NCI-H187 (cell line): Measurements from ENCODE around the gene HHAT.

Source experiments
- DNase-seq, 2 experiments: peaks; one replicate each; lab custom pipeline; 2025; lab: John Stamatoyannopoulos, UW

The HHAT gene

DNA sequence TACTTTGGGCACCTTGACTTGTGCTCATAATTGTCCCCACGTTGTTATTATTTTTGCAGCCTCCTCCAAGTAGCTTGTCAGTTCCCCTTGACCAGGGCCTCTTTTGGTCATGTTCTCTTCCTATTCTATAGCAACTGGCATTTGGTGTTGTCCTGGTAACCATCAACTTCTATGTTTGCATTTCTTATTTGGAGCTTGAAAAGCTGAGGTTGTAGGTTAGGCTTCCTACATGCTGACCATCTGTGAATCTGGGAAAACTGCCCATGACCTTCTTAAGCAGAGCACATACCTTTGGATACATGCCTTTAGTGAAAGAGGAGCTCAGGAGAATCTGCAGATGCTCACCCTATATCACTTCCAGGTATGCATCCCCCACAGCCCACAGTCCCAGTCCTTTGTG is 160.8 kb downstream of the HHAT start:
- no peak for DNase-seq

DNA sequence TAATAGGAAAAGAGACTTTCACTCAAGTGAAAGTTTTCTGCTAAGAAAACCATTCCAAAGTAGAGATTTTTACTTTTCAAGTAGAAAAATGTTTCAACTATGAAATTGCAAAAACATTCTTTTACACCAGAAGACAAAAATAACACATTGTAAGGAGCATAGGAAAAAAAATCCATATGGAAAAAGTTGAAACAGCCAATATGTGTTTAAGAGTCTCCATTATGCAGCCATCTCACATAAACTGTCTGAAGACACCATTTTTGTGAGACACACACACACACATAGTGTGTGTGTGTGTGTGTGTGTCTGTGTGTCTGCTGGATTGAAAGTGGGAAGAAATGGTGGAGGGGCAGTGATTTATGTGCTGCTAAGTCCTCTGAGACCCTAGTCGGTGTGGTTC is 162.1 kb downstream of the HHAT start:
- DNase-seq: no peak

DNA sequence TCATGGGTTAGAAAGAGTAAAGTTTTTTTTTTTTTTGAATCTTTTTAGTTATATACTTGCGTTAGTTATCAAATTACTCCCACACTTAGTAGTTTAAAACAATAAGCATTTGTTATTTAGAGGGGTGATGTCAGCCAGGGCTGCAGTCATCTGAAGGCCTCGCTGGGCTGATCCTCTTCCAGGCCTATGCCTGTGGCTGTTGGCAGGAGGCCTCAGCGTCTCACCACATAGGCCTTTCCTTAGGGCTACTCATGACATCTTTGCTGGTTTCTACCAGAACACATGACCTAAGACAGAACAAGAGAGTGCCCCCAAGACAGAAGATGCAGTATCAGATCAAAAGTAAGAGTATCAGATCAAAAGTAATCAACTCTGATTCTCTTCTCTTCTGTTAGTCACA is 167.4 kb downstream of the HHAT start:
- DNase-seq: no peak

DNA sequence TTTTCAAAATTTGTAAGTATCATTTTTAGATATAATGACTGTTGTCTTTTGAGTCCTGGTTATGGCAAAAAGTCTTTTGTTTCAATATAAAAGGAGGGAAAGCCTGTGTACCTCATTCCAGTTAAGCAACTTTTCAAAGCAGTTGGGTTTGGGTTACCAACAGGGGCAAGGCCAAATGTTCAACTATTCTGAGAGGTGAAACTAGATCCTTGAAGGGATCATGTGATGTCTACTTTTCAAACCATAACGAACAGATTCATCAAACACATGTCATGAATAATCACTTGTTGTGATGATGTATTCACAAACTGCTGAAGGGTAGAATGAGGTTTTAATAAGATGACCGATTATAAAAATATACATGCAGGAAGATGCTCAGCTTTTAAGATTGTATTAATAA is 171.3 kb downstream of the HHAT start:
- DNase-seq: no peak

DNA sequence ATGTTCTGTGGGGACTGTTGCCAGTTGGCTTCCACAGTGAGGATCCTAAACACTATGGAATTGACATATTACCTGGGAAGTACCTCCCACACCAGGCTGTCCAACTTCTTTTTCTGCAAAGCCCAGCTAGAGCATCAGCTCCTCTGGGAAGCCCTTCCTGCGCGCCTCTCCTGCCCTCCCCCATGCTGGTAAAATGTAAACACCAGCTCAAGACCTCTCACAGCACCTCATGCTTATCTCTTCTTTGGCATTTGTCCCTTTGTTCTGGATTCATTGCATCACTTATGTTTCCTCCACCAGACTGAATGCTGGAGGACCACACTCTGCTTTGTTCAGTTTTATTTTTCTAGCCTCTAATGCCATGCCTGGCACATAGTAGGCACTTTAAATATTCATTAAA is 172.1 kb downstream of the HHAT start:
- DNase-seq: no peak

DNA sequence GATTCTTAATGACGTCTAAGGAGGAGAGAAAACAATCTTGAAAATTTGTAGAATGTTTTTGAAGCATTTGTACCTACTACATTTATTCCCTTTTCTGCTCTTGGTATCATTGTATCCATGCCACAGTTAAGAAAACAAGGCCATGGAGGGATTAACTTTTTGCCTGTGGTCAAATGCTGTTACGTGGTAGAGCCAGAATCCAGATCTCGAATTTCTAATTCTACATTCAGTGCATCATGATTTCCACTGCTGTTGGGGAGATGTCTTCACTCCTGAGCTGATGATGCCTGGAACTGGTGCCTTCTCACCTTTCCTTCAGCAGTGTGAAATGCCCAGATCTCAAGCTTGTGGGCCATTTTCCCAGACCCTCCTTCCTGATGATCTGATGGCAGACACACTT is 175.6 kb downstream of the HHAT start:
- DNase-seq: no peak

DNA sequence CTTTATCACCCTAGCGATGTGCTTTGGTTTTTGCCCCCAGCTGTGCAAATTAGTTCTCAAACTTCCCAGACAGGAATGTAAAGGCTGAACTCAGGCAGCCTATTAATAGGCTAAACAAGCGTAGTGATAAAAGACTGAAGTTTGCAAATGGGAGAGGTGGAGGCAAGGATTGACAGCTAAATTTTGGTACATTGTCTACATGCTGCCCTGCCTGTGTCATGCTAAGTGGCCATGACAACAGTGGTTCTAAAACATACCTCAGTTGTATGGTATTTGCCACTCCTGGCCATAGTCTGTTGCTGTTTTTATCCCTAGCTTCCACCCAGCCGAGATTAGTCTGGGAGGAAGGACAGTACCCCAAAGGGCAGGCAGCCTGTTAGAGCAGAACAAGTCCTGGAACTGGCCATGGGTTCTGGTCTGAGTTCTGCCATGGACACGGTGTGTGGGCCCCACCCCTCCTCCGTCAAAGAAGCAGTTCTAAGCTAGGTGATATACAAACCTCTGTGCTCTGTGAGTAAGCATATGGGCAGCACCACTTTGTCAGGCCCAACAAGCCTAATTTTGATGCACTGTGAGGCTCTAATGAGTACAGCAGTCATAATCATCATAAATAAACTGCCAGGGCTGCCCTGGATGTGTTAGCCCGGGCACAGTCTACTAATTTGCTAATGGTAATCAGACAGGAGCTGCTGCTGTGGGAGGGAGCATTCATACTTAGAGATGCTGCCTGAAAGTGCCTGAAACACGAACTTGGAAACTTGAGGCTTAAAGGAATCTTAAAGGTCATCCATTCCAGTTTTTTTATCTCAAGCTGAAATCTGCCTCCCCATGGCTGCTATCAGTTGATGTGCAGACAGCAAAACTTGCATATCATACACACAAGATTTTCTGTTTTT is 177.1 kb downstream of the HHAT start:
- no peak for DNase-seq

DNA sequence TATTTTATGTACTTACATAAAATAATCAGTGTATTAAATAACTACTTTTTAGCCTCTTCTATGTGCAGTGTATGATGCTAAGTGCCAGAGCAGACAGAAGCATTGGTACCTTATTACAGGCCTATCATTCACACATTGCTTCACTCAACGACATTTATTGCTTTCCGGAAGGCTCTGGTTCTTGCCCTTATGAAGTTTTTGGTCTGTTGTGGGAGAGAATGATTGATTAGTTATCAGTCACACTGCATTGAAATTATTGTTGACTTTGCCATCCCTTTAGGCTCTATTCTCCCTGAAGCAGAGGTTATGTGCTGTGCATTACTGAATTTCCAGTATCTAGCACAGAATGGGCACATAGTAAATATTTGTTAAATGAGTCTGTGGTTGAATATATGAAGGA is 178.0 kb downstream of the HHAT start:
- no peak for DNase-seq

DNA sequence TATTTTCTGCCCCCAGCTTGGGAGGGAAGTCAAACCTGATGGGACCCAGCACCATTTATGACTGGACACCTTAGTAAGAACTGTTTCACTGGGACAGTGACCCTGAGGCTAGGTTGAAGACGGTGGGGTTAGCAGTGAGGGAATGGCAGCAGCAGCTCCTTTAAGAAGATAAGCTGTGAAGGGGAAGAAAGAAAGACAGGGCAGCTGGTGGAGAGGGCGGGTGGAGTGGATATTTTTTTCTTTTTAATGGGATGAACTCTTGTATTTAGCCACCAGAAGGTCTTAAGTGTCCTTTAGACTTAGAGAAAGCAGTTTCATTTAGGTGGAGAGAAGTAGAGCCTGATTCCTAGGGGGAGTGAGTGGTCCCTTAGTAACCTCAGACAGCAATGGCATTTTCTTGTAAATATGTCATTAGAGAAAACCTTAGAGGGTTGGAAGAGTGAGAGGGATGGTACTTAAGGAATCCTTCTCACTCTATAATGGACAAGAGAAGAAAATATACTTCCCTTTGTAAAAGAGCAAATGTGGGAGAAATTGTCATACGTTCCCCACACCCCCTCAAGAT is 187.5 kb downstream of the HHAT start:
- no peak for DNase-seq

DNA sequence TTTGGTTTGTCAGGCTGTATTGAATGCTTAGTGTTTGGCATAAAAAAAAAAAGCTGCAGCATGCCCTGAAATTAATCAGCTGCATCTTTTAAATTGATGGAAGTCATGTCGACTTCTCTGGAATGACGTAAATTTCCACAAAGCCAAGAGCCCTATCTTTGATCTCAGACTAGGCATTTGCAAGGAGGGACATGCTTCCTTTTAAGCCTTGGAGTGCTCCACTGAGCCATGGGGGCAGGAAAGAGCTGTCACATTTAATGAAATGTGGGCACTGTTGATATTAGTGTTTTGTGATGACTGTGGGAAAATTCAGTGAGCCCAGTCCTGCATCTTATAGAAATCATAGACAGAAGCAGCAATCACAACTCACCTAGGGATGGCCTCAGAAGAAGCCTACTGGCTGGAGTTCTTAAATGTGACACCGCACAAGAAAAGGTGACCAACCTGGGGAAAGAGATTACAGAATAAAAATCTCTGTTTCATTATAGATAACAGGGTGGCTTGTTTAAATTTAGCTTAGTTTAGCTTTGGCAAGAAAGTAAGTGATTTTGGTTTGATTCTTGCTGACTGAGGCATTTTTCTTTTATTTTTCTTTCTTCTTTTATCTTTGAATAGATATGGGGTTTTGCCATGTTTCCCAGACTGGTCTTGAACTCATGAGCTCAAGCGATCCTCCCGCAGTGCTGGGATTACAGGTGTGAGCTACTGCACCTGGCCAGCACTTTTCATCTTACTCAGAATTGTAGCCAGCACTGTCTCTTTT is 188.2 kb downstream of the HHAT start:
- no peak for DNase-seq

DNA sequence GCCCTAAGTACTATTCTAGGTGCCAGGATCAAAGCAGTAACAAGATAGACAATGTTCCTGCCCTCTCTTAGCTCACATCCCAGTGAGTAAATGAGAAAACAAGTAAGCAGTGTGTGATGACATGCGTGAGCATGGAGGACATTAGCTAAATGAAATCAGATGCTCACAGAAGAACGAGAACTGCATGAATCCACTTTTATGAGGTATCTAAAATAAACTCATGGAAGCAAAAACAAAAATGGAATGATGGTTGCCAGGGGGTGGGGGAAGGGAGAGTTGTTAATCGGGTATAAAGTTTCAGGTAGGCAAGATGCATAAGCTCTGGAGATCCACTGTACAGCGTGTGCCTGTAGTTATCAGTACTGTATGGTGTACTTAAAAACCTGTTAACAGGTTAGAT is 195.1 kb downstream of the HHAT start:
- no peak for DNase-seq

DNA sequence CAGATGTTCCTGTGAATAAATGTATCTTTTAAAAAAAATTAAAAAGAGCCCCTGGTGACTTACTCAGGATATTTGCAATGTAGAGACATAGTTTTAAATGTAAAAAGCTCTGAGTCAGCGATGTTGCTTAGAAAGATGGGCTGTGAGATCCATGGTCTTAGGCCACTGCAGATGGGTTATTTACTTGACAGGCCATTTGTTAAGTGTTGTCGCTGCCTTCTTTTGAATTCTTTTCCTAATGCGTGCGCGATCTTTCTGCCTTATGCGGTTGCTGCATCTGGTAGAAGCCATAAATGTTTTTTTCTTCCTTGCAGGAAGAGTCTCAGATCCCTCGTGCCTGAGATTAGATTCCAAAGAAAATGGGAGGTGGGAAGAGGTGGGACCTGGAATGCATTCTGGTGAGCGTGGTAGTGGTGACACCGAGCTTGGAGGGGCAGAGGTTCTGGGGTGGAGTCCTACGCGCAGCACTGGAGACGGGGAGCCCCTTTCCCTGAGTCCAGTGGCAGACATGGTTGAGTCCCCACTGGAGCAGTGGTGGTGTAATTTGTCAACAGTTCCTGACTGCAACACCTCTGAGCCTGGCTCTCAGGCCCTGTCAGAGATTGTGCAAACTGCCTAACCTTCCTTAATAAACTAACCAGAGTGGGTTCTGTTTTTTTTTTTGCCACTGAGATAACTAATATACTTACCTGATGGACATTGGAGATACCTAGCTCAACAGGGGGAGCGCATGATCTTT is 197.2 kb downstream of the HHAT start:
- DNase-seq: no peak

DNA sequence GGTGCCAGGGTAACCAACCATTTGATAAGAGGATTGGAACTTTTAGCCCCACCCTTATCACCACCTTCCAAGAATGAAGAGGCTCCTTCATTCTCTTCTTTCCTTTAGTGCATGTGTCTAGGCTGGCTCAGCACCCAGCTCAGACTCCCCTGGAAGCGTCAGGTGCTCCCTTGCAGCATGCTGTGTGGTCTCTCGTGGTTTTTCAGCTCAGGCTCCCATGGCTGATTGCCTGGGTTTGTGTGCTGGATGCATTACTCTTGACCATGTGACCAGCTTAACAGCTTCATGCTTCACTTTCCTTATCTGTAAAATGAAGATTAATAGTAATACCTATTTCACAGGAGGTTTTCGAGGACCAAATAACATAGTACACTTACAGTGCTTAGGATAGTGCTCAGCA is 198.4 kb downstream of the HHAT start:
- DNase-seq: no peak

DNA sequence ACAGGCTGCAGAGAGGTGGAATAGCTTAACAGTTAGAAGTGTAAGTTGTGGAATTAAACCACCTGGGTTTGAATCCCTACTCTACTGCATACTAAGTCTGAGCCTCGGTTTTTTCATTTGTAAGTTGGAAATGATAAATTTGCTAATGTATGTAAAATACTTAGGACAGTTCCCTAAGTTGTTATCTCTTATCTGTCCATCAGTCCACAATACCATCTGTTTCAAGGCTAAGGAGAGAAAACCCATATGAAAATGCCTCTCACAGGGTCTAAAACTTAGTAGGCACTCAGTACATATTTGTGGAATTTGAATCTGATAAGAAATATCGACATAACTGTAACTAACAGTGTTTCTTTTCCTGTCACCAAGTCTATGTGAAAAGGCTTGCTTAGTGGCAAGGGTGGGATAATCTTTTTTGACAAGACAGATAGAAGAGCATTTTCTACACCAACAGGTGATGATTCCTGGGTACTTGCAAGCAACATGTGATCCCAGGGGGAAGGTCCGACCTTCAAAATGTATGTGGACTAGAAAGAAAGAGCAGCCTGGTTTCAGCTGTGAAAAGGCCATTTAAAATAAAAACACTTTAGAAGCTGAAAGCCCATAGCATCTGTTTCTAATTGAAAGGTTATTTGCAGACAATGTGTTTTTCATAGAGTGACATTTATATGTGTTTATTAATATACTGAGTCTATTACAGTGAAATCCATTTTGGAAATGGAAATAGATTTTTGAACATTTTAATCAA is 202.9 kb downstream of the HHAT start:
- no peak for DNase-seq

DNA sequence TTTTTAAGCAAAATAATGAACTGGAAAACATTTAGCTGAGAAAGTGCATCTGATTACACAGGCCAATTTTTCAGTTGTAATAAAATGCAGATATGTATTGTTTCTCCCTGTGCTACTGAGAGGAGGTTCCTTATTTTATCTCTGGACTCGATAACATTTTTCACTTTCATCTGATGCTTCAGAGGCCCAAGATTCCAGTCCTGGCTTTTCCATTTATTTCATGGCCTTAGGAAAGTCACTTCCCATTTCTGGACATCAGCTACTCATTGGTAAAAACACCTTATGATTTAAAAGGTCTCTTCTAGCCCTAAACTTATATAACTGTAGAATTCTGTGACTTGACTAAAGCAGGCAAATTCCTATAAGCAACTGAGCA is 203.5 kb downstream of the HHAT start:
- DNase-seq: no peak

DNA sequence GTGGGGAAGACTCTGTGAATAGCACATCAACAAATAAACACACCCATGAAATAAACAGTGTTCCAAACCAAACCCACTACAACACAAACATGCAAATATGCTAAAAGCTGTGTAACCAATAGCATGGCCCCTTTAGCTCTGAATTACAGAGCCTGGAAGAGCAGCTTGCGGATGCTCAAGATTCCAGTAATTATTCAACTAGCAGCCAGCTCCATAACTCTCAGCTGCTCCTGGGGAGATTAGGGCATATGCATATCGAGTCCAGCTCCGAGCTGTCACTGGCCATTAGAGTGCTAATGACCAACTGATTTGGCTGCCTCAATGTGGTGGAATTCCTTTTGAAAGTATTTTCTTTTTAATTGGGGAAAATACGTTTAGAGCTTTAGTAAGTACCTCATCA is 207.1 kb downstream of the HHAT start:
- no peak for DNase-seq

DNA sequence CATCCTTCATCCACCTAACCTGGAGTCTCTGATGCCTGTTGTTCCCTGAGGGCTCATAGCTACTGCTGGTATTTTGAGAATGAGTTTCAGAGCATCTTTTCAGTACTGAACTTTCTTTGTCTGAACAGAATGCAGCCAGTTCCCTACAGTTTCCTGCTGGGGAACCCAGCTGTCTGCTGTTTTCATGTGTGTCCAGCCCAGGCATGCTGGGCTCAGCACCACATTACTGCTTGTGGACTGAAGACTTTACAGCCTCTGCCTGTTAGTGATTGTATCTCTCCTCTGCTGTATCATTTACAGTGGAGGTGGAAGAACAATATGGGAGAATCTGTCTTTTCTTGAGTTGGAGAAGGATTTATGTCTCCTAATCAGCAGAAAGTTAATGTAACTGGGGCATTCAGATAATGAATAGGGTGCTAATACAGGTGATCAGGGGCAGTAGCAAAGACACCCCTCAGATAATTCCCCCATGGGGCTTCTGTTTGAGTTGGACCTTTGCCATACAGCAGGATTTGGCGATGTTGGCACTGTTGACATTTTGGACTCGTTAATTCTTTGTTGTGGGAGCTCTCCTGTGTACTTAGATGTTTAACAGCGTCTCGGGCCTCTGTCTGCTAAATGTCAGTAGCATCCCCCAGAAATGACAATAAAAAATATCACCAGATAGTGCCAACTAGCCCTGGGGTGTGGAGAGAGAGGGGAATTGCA is 207.7 kb downstream of the HHAT start:
- no peak for DNase-seq

DNA sequence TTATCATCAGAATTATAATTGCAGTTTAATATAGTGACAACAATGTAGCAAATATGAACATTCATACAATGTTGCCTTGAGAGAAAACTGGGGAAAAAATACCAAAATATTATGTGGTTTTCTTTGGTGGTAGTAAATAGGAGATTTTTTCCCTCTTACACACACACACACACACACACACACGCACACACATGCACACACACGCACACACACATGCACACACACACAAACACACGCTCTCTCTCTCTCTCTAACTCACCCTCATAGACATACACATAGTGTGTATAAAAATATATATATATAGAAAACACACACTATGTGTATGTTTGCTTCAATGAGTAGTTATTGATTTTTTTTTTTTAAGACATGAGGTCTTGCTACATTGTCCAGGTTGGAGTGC is 211.6 kb downstream of the HHAT start:
- DNase-seq: no peak

DNA sequence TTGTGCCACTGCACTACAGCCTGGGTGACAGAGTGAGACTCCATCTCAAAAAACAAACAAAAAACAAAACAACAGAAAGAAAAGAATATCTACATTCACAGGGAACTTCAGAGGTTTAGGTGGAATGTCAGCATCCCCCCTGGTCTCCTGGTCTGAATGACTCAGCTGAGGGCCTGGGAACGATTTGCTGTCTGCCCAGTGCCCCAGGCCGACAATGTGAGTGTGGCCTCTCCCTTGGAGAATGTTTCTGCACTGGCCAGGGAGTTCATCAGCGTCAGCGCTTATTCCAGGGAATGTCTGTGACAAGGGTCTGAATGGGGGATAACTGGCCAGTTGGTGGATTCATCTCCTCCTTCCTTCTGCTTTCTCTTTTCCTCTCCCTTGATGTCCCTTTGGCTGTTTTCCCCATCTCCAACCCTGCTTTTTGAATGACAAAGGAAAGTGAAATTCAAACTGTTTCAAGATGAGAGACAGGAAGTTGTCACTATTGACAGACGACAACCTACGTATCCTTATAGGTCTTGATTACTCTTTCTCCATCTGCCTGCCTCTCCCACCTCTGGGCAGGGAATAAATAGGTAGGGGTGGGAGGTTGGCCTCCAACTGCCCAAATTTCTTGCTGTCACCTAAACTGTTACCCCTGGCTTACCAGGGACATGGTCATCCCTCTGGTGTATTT is 213.1 kb downstream of the HHAT start:
- no peak for DNase-seq

DNA sequence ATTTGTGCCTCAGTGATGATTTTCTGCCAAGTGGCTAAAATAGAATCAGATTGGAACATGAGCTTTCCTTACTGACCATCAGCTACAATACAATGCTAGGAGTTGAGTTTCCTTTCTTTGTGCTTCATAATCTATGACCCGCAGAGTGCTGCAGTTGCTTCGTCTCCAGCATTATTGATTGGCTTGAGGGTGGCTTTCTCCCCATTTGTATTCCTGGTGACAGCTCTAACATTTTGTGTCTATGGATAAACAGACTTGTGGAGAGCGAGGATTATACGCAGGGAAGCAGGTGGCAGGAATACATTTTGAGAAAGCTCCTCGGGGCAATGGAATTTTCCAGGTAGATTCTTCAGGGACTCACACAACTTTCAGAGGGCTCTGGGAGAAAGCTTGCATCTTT is 223.2 kb downstream of the HHAT start:
- DNase-seq: no peak

DNA sequence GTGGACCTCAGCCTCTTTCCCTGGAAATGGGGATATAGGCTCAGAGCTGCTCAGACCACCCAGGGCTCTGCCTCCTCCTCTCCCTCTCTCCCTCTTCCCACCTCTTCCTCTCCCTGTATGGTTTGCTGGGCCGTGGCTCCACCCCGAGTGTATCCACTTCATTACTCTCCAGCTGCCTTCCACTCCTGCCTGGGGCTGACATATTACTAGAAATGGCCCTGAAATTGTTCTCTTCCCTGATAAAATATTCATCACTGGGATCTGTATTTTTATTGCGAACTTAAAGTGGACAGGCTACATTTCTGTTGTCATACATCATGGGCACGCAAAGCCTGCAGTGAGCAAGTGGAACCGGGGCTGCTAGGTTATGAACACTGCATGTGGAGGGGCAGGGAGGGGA is 225.0 kb downstream of the HHAT start:
- DNase-seq: no peak
